HG02571 (cell line): ENCODE data around the gene SORCS2.
"Not testable (repeated sequence)": the region's sequence is repeated elsewhere in the genome, so short reads cannot be mapped to it uniquely, and the experiment has no call there.

Experiments
- ATAC-seq: cut with Tn5 transposase; IDR thresholded peaks from one replicate; pipeline ENCODE4 v1.9.1; 2021; ENCODE audit warnings: mild to moderate bottlenecking, moderate library complexity; ENCODE audit not compliant: unreplicated experiment

SORCS2 gene

DNA sequence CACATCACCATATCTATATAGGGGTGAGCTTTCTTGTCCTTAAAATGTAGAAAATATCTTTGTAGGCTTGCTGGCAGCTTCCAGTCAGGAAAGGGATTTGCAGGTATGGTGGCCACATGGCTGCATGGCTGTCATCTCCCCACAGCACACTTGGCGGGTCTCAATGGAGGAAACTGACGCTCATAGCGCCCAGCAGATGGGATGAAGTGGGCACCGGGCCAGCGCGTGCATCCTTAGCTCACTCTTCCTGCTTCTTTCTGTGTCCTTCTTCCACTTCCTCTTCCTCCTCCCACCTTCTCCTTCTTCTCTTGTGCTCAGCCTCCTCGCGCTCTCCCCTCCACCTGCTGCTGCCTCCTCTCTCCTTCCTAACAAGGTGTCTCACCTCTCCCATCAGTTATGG, 398.6 kb downstream of the SORCS2 start:
- no peak for ATAC-seq

DNA sequence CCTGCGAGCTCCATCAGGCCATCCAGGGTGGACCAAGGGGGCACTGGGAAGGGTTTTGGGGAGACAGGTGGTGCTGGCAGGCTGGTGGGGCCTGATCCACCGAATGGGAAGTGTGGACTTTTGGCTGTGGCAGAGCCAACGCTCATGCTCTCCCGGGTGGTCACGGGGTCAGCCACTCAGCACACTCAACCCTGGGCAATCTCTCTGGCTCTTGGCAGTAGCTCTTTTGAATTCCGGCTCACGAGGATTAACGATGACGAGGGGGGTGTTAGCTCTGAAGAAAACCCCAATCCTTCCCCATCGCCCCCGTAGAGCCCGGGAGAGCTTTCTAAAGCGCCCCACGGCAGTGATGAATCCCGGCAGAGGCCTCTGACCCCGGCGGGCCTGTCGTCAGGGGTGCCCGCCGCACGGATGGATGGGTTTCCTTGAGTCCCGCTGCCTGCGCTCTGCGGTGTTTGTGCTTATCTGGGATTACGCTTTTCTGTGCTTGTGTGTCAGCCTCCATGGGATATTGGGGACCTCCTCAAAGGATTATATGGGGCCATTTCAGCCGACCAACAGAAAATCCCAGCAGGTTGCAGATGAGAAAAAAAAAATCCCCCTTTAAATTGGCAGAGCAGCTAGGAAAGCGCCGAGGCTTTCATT, 399.2 kb downstream of the SORCS2 start:
- no peak for ATAC-seq

DNA sequence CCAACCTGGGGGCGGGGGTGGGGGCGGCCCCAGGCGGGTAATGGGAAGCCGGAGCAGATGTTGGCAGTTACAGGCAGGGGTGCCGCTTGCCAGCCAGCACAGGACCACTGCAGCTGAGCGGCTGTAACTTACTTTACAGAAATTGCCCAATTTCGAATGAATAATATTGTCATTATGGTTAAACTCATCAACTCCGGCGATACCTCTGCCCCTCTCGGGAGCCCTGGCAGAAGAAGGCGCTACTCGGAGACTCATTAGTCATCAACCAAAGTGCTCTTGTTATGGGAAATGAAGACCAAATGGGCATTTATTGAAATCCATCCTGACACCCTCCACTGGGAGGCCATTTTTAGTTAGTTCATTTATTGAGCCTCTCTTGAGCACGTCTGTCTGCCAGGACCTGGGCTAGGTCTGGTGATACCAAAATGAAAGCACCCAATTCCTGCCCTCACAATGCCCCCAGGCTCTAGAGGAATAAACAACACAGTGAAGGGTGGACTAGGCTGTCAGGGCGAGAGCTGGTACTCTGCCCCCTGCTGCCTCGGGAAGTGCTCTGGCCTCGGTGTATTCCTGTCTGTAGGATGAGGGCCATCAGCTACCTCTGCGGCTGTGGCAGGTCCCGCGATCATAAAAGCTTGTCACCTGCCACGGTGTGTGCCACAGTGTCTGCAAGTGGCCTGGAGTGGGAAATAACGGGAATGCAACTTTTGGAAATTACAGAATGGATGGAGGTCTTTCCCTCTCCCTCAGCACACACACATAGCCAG, 401.5 kb downstream of the SORCS2 start:
- ATAC-seq, result no peak

DNA sequence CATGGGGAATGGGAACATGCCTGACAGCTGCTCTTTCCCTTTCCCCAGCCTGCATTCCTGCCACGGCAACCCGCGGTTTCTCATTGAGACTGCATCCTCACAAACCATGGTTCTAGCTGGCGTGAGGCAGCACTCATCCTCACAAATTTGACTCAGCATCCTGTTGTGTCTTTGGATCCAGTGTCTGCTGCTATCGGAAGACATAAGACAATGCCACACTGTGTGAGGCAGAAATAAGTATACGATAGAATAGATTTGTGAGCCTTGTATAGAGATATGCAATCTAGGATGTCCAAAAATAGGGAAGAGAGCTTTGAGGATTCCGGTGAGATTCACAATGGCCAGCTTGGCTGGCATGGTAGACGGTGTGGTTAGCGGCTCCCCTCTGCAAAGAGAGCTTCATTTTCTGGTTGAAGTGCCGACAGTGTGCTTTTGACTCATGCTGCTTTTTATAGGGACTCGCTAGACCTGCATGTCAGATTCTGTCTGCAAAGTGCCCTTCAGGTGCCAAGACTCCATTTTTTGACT, 403.7 kb downstream of the SORCS2 start:
- ATAC-seq, result no peak

DNA sequence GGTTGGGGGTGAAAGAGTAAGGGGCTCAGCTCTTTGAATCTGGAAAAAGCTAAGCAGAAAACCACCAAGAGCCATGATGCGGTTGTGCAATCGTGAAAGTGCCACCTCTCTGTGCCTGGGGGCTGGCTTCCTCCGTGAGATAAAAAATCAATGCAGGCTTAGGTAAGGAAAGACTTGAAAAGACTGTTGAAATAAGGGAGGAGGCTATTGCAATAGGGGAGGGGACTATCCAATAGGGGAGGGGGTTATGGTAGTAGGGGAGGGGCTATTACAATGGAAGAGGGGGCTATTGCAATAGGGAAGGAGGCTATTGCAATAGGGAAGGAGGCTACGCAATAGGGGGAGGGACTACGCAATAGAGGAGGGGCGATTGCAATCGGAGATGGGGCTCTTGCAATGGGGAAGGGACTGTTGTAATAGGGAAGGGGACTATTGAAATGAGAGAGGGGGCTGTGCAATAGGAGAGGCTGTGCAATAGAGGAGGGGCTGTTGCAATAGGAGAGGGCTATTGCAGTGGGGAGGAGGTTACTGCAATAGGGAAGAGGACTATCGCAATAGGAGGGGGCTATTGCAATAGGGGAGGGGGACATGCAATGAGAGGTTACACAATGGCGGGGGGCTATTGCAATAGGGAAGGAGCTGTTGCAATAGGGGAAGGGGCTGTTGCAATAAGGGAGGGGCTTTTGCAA, 404.7 kb downstream of the SORCS2 start:
- no peak for ATAC-seq

DNA sequence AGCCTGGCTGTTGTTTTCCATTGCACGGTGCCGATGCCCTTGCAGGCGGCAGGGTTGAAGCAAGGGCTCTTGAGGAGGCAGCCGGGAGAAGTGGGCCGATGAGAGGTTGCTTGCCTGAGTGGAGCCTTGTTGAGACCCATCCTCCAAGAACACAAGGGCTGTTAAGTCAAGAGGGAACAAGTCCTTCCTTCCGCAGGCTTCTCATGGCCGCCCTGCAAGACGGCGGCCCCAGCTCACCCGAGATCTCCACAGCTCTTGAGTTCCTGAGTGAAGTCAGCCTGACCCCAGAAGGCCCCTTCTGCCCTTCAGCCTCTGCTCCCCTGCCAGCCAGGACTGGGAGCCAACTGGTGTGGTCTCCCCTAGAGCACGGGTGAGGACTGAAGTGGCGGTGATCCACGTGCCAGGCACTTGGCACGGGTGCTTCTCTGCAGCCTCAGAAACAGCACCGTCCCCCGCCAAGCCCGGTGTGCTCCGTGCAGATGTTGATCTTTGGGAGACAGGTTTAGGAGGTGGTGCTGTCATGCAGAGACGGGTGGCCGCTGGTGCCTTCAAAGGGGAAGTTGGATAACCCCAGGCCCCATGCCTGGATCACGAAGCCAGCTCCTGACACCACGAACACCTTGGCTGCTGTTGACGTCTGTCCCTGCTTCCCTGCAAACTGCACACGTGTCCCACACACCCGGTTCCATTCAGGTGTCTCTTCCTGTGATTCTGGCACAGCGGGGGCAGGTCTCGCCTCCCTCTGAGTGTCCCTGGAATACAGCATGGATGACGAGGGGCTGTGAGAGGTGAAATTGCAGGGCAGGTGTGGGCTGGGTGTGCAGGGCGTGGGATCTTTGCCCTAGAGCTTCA, 406.8 kb downstream of the SORCS2 start:
- ATAC-seq, result no peak

DNA sequence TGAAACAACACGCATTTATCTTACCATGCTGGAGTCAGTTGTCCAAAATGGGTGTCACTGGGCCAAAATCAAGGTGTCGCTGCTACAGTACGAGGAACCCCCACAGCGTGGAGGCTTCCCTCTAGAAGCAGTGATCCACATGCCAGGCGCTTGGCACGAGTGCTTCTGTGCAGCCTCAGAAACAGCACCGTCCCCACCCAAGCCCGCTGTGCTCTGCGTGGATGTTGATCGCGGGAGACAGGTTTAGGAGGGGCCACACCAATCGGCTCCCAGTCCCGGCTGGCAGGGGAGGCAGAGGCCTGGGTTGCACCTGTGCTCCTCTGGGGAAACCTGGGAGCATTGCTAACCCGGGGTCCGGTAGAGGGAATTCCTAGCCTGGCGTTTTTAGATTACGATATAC, 407.9 kb downstream of the SORCS2 start:
- ATAC-seq, result no peak

DNA sequence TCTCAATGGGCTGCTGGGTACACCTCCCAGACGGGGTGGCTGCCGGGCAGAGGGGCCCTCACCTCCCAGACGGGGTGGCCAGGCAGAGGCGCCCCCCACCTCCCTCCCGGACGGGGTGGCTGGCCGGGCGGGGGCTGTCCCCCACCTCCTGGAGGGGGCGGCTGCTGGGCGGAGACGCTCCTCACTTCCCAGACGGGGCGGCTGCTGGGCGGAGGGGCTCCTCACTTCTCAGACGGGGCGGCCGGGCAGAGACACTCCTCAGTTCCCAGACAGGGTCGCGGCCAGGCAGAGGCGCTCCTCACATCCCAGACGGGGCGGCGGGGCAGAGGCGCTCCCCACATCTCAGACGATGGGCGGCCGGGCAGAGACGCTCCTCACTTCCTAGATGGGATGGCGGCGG, 409.8 kb downstream of the SORCS2 start:
- ATAC-seq, result not testable (repeated sequence)

DNA sequence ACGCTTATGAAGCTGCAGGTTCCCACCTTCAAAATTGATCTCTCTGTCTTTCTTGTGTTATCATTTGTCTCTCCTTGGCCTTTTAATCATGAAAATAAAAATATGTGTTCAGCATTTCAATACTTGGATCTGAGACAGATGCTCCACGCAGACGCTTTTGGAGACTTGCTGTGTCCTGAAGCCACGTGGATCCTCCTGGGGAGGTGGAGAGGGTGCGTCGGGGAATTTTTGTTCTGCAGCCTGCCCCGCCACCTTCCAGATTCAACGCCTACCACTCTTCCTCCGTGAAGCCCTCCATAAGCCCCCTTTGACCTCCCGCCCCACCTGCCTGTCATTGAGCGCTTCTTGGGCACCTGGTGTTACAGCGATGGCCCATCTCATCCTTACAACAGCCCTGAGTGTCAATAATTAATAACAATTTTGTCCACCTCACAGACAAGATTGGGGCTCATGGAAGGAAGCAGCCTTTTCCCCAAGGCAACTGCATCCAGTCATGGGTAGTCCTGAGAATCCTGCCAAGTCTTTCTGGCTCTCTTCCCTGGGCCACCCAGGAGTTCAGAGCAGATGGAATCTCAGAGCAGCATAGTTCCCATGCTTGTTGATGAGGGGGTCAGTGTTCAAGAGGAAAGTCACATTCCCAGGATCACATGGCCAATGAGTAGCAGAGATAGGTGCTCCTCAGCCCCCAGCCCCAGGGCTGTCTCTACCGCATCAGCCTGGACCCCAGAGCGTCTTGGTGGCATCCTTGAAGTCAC, 415.0 kb downstream of the SORCS2 start:
- ATAC-seq, result no peak

DNA sequence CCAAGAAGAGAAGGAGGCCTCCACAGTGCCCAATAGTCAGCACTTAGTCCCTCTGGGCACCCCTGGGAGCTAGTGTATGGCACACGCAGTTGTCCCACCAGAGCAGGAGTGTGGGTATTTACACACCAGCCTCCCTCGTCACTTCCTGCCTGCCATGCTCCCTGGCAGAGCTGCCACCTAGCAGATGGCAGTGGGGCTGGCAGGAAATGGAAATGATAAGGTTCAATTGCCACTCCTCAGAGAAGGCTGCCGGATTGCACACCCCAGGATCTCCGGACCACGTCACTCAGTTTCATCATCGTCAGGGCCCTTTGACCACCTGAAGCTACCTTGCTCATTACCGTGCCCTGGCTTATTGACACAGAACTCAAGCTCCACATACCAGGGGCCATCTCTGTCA, 415.7 kb downstream of the SORCS2 start:
- ATAC-seq, result no peak

DNA sequence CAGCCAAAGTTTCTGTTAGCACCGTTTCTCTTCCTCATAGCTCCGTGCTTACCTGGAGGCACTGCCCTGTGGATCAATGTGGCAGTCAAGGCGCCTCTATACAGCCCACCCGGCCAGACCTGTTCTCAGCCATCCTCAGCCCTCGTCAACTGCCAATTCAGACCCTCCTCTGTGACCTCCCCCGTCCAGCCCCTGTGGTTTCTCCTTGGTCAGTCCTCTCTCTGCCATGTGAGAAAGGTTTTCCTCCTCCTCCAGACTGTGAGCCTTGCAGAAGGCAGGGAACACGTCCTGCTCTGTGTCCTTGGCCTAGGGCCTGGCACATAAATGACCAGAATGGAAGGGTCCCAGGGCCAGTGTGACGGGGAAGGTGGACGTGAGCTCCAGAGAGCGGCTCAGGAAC, 417.0 kb downstream of the SORCS2 start:
- no peak for ATAC-seq

DNA sequence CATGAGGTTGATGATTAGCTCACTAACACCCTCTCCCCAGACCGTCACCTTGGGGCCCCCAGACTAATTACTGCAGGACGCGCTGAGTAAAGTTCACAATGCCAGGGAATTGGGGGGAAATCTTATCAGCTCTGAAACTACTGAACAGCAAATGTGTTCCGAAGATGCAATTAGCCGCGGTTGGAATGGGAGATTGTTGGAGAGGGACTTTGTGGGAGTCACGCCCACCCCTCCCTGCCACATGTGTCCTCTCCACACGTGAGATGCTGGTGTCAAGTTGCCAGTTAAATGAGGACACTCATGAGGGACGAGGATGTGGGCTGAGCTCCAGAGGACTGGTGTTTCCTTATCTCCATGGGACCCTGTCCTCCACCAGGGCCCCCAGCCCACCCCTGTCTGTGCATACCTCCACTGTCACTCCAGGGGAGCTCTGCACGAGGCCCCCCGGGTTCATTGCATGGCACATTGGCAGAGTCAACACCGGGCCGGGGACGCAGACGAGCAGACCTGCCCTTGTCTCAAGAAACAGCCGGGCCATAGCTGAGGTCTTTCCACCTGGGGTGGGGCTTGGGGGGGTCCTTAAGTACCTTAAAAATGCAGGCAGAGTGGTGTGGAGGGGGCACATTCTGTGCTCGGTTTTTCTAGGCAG, 417.8 kb downstream of the SORCS2 start:
- ATAC-seq, result no peak

DNA sequence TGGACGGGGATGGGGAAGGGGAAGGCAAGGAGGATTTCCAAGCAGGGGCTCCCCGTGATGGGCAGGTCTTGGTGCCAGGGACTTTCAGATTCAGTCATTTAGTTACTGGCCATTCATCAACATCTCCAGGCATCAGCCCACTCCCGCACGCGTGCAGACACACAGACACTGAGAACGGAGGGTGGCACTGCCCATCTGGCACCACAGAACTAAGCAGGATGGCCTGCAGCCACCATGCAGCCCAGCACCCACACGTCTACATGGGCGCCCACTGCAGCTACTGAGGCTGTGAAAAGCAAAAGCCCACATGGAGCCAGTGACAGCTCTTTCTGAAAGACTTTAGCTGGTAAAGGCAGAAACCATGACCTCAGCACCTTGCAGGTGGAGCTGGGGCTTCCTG, 418.5 kb downstream of the SORCS2 start:
- ATAC-seq, result no peak

DNA sequence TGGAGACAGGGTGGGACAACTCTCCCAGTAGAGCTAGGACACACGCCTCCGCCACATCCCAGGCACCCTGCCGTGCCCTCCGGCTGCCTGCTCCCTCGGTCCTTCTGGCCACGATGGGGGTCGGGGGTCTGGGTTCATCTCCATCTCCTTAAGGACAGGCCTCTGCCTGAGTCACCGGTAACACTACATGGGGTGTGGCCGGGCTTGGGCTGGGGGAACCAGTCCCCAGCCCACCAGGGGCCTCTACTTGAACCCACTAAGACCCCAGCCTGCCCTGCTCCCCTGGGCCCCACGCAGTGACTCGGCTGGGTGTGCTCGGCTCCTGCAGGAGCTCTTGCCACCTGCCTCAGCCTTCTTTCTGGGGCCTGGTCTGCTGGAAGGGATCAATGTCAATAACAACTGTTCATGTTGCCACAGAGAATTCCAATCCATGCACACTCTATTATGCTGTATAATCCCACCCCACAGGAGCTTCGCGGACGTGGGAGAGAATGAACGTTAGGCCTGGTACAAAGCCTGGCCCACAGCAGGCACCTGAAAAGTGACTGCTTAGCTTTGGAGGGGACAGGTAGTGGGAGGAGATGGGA, 420.1 kb downstream of the SORCS2 start:
- ATAC-seq, result no peak

DNA sequence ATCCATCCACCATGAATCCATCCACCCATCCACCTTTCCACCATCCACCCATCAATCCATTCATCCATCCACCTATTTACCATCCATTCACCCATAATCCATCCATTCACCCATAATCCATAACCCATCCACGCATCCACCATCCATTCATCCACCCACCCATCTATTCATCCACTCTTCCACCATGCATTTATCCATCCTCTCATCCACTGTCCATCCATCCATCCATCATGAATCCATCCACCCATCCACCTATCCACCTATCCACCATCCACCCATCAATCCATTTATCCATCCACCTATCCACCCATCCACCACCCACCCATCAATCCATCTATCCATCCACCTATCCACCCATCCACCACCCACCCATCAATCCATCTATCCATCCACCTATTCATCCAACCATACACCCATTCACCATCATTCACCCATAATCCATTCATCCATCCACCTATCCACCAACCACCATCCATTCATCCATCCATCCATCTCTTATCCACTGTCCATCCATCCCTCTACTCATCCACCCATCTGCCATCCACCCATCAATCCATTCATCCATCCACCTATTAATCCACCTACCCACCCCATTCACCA, 422.1 kb downstream of the SORCS2 start:
- no peak for ATAC-seq

DNA sequence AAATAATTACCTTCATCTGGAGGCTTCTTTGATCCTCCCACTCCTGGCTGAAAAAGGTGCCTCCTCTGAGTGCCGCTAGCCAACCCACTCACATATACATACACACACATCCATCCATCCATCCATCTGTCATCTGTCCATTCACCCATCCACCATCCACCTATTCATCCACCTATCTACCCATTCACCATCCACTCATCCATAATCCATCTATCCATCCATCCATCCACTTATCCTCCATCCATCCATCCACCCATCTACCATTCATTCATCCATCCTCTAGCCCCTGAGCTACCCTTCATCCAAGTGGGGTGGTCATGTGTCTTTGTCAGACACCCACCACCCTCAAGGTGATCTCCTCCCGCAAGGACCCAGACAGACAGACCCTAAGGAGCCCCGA, 423.9 kb downstream of the SORCS2 start:
- no peak for ATAC-seq

DNA sequence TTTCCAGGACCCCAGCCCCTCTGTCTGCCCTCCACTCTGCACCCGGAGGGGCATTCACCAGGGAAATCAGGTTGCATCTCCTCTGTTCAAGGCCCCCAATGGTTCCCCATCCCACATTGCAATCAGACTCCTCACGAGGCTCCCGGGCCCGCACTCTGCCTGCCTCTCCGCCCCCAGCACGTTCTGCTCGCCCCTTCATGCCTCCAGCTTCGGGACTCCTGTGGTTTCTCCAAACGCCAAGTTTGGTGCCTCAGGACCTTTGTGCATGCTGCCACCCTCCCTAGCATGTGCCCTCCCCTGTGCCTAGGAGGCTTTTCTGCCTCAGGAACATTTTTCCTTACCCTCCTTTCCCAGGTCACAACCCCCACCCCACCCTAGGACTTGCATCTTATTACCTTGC, 426.0 kb downstream of the SORCS2 start:
- ATAC-seq, result no peak

DNA sequence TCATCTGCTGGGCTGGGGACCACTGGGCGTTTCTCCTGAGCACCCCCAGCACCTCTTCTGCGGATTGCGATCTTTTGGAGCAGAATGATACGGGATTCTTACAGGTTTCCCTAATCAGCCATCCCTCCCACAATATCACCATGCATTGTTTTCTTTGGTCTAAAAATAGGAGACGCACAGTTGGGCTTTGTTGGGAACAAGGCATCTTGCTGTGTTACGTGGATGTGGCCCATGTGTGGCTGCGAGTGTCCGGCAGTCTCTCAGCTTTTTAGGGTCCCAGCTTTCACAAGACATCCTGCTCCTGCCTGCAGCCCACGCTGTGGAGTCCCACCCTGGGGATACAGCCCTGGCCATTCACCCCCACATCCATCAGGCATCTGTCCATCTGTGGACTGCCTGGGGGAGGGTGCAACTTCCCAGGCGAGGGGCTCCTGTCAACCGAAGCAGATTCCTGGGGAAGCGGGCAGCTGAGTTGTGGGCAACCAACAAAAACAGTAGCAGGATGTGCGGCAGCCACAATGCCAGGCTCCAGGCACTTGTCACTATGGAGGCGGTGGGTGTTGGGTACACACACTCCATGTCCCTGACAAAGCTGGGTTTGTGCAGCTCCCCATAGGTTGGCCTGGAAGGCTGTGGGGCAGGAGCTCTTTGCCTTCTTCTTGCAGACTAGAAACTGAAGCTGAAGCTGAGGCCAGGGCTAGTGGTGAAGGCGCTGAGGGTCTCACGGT, 427.9 kb downstream of the SORCS2 start:
- no peak for ATAC-seq
